H9 (cell line): Measurements from ENCODE around the gene CKS1B. TPM values are rescaled to one million over a fixed set of nuclear protein-coding genes. Genes with fewer than 3 reads are reported as not detected.
A peak's percentile ranks its signal among the peaks of the same experiment; 100 is the strongest.

Experiments used
- DNase-seq: peaks from one replicate; pipeline ENCODE4 v3.0.0-alpha.2; 2017
- H2AFZ ChIP-seq: one replicate; pipeline ENCODE4 v1.6.1; 2013; ENCODE audit warnings: mild to moderate bottlenecking, low read length, control low read depth, moderate library complexity
- H2AK5ac ChIP-seq: 2 replicates; pipeline ENCODE4 v1.6.1; 2013; ENCODE audit warnings: low read length, control low read depth, mixed read lengths; ENCODE audit not compliant: insufficient read length
- H2BK120ac ChIP-seq: one replicate; pipeline ENCODE4 v1.6.1; 2013; ENCODE audit warnings: low read depth, mild to moderate bottlenecking, low read length, control low read depth, inconsistent platforms; ENCODE audit not compliant: poor library complexity, severe bottlenecking
- H2BK12ac ChIP-seq: 2 replicates; pipeline ENCODE4 v1.6.1; 2013; ENCODE audit warnings: low read length, control low read depth, mixed read lengths, low read depth; ENCODE audit not compliant: insufficient read length
- H2BK15ac ChIP-seq: 2 replicates; pipeline ENCODE4 v1.6.1; 2013; ENCODE audit warnings: low read depth, low read length, control low read depth
- H2BK20ac ChIP-seq: one replicate; pipeline ENCODE4 v1.6.1; 2013; ENCODE audit warnings: low read depth, mild to moderate bottlenecking, low read length, control low read depth, inconsistent platforms; ENCODE audit not compliant: poor library complexity, severe bottlenecking
- H2BK5ac ChIP-seq: 2 replicates; pipeline ENCODE4 v1.6.1; 2013; ENCODE audit warnings: low read length, control low read depth, mixed read lengths; ENCODE audit not compliant: insufficient read length
- H3K14ac ChIP-seq: 2 replicates; pipeline ENCODE4 v1.6.1; 2013; ENCODE audit warnings: low read length, control low read depth; ENCODE audit not compliant: insufficient read depth
- H3K18ac ChIP-seq: 2 replicates; pipeline ENCODE4 v1.6.1; 2013; ENCODE audit warnings: low read depth, mild to moderate bottlenecking, mixed read lengths, low read length, control low read depth; ENCODE audit not compliant: insufficient read length
- H3K23ac ChIP-seq: 2 replicates; pipeline ENCODE4 v1.6.1; 2013; ENCODE audit warnings: low read length, control low read depth, mixed read lengths, low read depth; ENCODE audit not compliant: insufficient read length
- H3K23me2 ChIP-seq: 2 replicates; pipeline ENCODE4 v1.6.1; 2013; ENCODE audit warnings: low read depth, mild to moderate bottlenecking, mixed read lengths, low read length, control low read depth; ENCODE audit not compliant: insufficient read length, poor library complexity, severe bottlenecking
- H3K27ac ChIP-seq: 2 replicates; pipeline ENCODE4 v1.5.1; 2013; ENCODE audit warnings: low read length, control low read depth, mixed read lengths, low read depth; ENCODE audit not compliant: insufficient read length
- H3K27me3 ChIP-seq: 2 replicates; pipeline ENCODE4 v1.6.1; 2013; ENCODE audit warnings: low read length, control low read depth, inconsistent platforms; ENCODE audit not compliant: insufficient read depth
- H3K4ac ChIP-seq: 2 replicates; pipeline ENCODE4 v1.6.1; 2013; ENCODE audit warnings: low read depth, mild to moderate bottlenecking, control low read depth, inconsistent platforms, low read length, moderate library complexity
- H3K4me1 ChIP-seq: 2 replicates; pipeline ENCODE4 v1.6.1; 2013; ENCODE audit warnings: low read length, control low read depth, inconsistent platforms; ENCODE audit not compliant: insufficient read depth
- H3K4me2 ChIP-seq: 2 replicates; pipeline ENCODE4 v1.6.1; 2013; ENCODE audit warnings: low read length, control low read depth, mixed read lengths; ENCODE audit not compliant: insufficient read length, insufficient read depth
- H3K56ac ChIP-seq: 2 replicates; pipeline ENCODE4 v1.6.1; 2013; ENCODE audit warnings: low read depth, mild to moderate bottlenecking, mixed read lengths, low read length, control low read depth; ENCODE audit not compliant: insufficient read length
- H3K79me1 ChIP-seq: 2 replicates; pipeline ENCODE4 v1.6.1; 2013; ENCODE audit warnings: low read depth, mild to moderate bottlenecking, moderate library complexity, low read length, control low read depth, inconsistent platforms; ENCODE audit not compliant: insufficient read depth, poor library complexity, severe bottlenecking
- H3K79me2 ChIP-seq: 2 replicates; pipeline ENCODE4 v1.6.1; 2013; ENCODE audit warnings: low read length, control low read depth, inconsistent platforms; ENCODE audit not compliant: insufficient read depth
- H3K9ac ChIP-seq: 2 replicates; pipeline ENCODE4 v1.6.1; 2013; ENCODE audit warnings: low read length, control low read depth, mixed read lengths; ENCODE audit not compliant: insufficient read length; ENCODE audit errors: extremely low read depth
- H3K9me3 ChIP-seq: one replicate; pipeline ENCODE4 v1.6.1; 2013; ENCODE audit warnings: low read depth, low read length, inconsistent platforms; ENCODE audit not compliant: control insufficient read depth
- H3T11ph ChIP-seq: one replicate; pipeline ENCODE4 v1.6.1; 2013; ENCODE audit warnings: mild to moderate bottlenecking, low read length, control low read depth, inconsistent platforms
- H4K20me1 ChIP-seq: one replicate; pipeline ENCODE4 v1.6.1; 2013; ENCODE audit not compliant: control insufficient read depth, insufficient read length, insufficient read depth
- H4K5ac ChIP-seq: 2 replicates; pipeline ENCODE4 v1.6.1; 2013; ENCODE audit warnings: low read depth, mild to moderate bottlenecking, mixed read lengths, low read length, control low read depth; ENCODE audit not compliant: insufficient read length
- H4K8ac ChIP-seq: replicated peaks from 2 replicates; pipeline ENCODE4 v1.6.1; 2013; ENCODE audit warnings: low read length, control low read depth, mixed read lengths, low read depth; ENCODE audit not compliant: insufficient read length
- H4K91ac ChIP-seq: 2 replicates; pipeline ENCODE4 v1.6.1; 2013; ENCODE audit warnings: low read depth, mild to moderate bottlenecking, moderate library complexity, mixed read lengths, low read length, control low read depth; ENCODE audit not compliant: insufficient read length
- H3K27ac Mint-ChIP-seq, 3 experiments: 2 replicates in 2 of 3; 3 replicates in 1 of 3; pipeline ENCODE4 v1.8.0; 2020 to 2021; ENCODE audit warnings: mixed read lengths in 3 of 3, mild to moderate bottlenecking in 1 of 3, moderate library complexity in 1 of 3
- H3K27me3 Mint-ChIP-seq: 2 replicates; pipeline ENCODE4 v1.8.0; 2021; ENCODE audit warnings: low read depth, mild to moderate bottlenecking, moderate library complexity, mixed read lengths
- H3K36me3 Mint-ChIP-seq, 3 experiments: 2 replicates in 2 of 3; 3 replicates in 1 of 3; pipeline ENCODE4 v1.8.0; 2020 to 2021; ENCODE audit warnings: low read depth in 3 of 3, mixed read lengths in 3 of 3; ENCODE audit not compliant: insufficient read depth in 1 of 3
- H3K4me1 Mint-ChIP-seq, 2 experiments: 2 replicates each; pipeline ENCODE4 v1.8.0; 2020; ENCODE audit warnings: mixed read lengths in 2 of 2
- H3K4me3 Mint-ChIP-seq, 2 experiments: 2 replicates in 1 of 2; 3 replicates in 1 of 2; pipeline ENCODE4 v1.8.0; 2020 to 2021; ENCODE audit warnings: mild to moderate bottlenecking in 2 of 2, mixed read lengths in 2 of 2, moderate library complexity in 1 of 2
- H3K9me3 Mint-ChIP-seq, 2 experiments: 2 replicates in 1 of 2; 3 replicates in 1 of 2; pipeline ENCODE4 v1.8.0; 2020; ENCODE audit warnings: mild to moderate bottlenecking in 2 of 2, mixed read lengths in 2 of 2, moderate library complexity in 1 of 2
- WGBS: extraction: QIAGEN DNeasy Blood & Tissue Kit; methylation state at CpG from one replicate; pipeline ENCODE4 v1.1.7; 2013; ENCODE audit warnings: missing lambda C conversion rate, low lambda C conversion rate, mixed read lengths; ENCODE audit not compliant: insufficient read length; ENCODE audit errors: extremely low coverage; 5-methylcytosine and 5-hydroxymethylcytosine counted together
- total RNA-seq: library from RNA; stranded (reverse); gene quantifications from 2 replicates; pipeline ENCODE4 v1.2.1, GENCODE V29; 2021
- TF ChIP-seq, protein P1 (sequence below): fragments of 200-600 bp; sonication (generic); conservative IDR thresholded peaks from 3 replicates; pipeline ENCODE4 v1.8.0; 2021; ENCODE audit warnings: antibody characterized with exemption, mild to moderate bottlenecking

CKS1B gene
- total RNA-seq, 1 experiment from 2014 or later = 279 TPM

DNA sequence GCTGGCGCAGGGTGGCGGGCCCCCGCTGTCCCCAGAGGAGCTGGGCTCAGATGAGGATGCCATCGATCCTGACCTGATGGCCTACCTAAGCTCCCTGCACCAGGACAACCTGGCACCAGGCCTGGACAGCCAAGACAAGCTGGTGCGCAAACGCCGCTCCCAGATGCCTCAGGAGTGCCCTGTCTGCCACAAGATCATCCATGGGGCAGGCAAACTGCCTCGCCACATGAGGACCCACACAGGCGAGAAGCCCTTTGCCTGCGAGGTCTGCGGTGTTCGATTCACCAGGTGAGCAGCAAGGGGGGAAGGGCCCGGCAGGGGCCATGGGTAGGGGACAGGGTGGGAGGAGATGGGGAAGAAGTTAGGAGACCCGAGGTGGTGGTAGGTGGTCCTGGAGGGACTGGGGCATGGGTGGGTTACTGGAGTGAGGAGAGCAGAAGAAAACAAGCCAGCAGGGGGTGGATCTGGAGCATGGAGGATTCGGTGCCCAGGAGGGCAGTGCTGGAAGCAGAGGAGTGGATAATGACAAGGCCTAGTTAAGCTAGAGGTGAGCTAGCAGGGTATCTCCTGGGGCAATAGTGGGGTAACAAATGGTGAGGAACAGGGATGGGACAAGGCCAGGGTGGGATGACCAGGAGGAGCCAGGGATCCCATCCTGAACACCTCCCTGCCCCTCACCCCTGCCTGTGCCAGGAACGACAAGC is 41.2 kb downstream of the CKS1B start:
- TF ChIP-seq, protein P1, sequence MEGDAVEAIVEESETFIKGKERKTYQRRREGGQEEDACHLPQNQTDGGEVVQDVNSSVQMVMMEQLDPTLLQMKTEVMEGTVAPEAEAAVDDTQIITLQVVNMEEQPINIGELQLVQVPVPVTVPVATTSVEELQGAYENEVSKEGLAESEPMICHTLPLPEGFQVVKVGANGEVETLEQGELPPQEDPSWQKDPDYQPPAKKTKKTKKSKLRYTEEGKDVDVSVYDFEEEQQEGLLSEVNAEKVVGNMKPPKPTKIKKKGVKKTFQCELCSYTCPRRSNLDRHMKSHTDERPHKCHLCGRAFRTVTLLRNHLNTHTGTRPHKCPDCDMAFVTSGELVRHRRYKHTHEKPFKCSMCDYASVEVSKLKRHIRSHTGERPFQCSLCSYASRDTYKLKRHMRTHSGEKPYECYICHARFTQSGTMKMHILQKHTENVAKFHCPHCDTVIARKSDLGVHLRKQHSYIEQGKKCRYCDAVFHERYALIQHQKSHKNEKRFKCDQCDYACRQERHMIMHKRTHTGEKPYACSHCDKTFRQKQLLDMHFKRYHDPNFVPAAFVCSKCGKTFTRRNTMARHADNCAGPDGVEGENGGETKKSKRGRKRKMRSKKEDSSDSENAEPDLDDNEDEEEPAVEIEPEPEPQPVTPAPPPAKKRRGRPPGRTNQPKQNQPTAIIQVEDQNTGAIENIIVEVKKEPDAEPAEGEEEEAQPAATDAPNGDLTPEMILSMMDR = no peak
- H2AFZ ChIP-seq = no peak overlapping the region
- Mint-ChIP-seq H3K36me3 (peaks cover 8 to 39% (median 23%) of the 10 kb centered on the region in 3 experiments; a peak in 6 of 7 replicates), H3K4me1 (peaks cover 39 to 62% of the 10 kb centered on the region in 2 experiments), H3K27me3 (no peaks in the 10 kb centered on the region; the same call in 1 of the 2 replicates), H3K9me3 (no peaks in the 10 kb centered on the region; a peak in 1 of 5 replicates), H3K4me3 (peak overlapping the region in 1 of 2 experiments; percentile 42; a peak in 2 of 5 replicates), H3K27ac (peak overlapping the region in 2 of 3 experiments; percentile 51 to 80; a peak in 4 of 7 replicates)
- no peak overlapping the region for H3K4me2 ChIP-seq
- no peak overlapping the region for H3K56ac ChIP-seq
- peaks cover 3% of the 10 kb centered on the region; the same call in 1 of the 2 replicates for H3K4me1 ChIP-seq
- no peak for DNase-seq
- no peak overlapping the region for H3K9ac ChIP-seq
- no peak overlapping the region for H2BK5ac ChIP-seq
- H3K18ac ChIP-seq = no peak overlapping the region
- H3K23ac ChIP-seq = no peak overlapping the region
- no peak overlapping the region for H4K8ac ChIP-seq
- H2BK20ac ChIP-seq = no peak overlapping the region
- no peak overlapping the region for H3K27ac ChIP-seq
- H3K27me3 ChIP-seq = no peaks in the 10 kb centered on the region
- WGBS = no CpG with 5 or more reads among the region's 16 CpGs
- H3K23me2 ChIP-seq = no peaks in the 10 kb centered on the region
- no peak overlapping the region for H3T11ph ChIP-seq
- H2BK12ac ChIP-seq = no peak overlapping the region
- H3K4ac ChIP-seq = no peak overlapping the region
- H4K91ac ChIP-seq = no peak overlapping the region
- H3K79me1 ChIP-seq = no peaks in the 10 kb centered on the region
- H2AK5ac ChIP-seq = no peak overlapping the region
- H3K14ac ChIP-seq = no peak overlapping the region
- H2BK120ac ChIP-seq = no peak overlapping the region
- no peak overlapping the region for H4K5ac ChIP-seq
- H2BK15ac ChIP-seq = no peak overlapping the region
- H4K20me1 ChIP-seq = no peaks in the 10 kb centered on the region
- no peaks in the 10 kb centered on the region; the same call in 1 of the 2 replicates for H3K79me2 ChIP-seq
- no peaks in the 10 kb centered on the region for H3K9me3 ChIP-seq
